Upper lobe of left lung (tissue), 6 donors: ENCODE data around the gene ERICH6B. TPM values are rescaled to one million over a fixed set of nuclear protein-coding genes. Genes with fewer than 3 reads are reported as not detected.

ENCODE experiments used
- ATAC-seq, 2 donors: fragments of 200-7000 bp; cut with Tn5 transposase; one replicate each; pipeline ENCODE4 v1.9.1; 2022; ENCODE audit warnings: mild to moderate bottlenecking in 2 of 2, moderate library complexity in 2 of 2; ENCODE audit not compliant: low FRiP score in 2 of 2
- DNase-seq, 2 donors: peaks; one replicate each; pipeline ENCODE4 v3.0.0-alpha.2; 2019 to 2020
- H3K27ac ChIP-seq, 4 donors: fragments of 200-600 bp; sonication (generic); one replicate each; pipeline ENCODE4 v1.5.1; 2016 to 2019
- H3K27me3 ChIP-seq, 4 donors: fragments of 200-600 bp; sonication (generic); one replicate each; pipeline ENCODE4 v1.5.1; 2017 to 2019
- H3K36me3 ChIP-seq, 4 donors: fragments of 200-600 bp; sonication (generic); one replicate each; pipeline ENCODE4 v1.5.1; 2016 to 2019
- H3K4me1 ChIP-seq, 4 donors: fragments of 200-600 bp; sonication (generic); one replicate each; pipeline ENCODE4 v1.5.1; 2018 to 2019
- H3K4me3 ChIP-seq, 4 donors: fragments of 200-600 bp; sonication (generic); one replicate each; pipeline ENCODE4 v1.5.1; 2017 to 2019; ENCODE audit warnings: mild to moderate bottlenecking in 2 of 4, moderate library complexity in 1 of 4
- H3K9me3 ChIP-seq, 4 donors: fragments of 200-600 bp; sonication (generic); one replicate each; pipeline ENCODE4 v1.5.1; 2018 to 2019
- EP300 ChIP-seq, 4 donors: sonication (generic); formaldehyde crosslinking; IDR thresholded peaks; one replicate each; pipeline ENCODE4 v1.5.1; 2017; ENCODE audit warnings: antibody characterized with exemption in 4 of 4, control low read depth in 2 of 4
- POLR2A ChIP-seq, 4 donors: fragments of 450-650 bp; IDR thresholded peaks; one replicate each; pipeline ENCODE4 v1.5.1; 2016 to 2017; ENCODE audit warnings: antibody characterized with exemption in 4 of 4, mild to moderate bottlenecking in 2 of 4
- POLR2AphosphoS5 ChIP-seq, 2 donors: sonication (generic); formaldehyde crosslinking; IDR thresholded peaks; one replicate each; pipeline ENCODE4 v1.5.1; 2017; ENCODE audit warnings: antibody characterized with exemption in 2 of 2
- WGBS, 2 donors: methylation state at CpG; one replicate each; pipeline ENCODE4 v1.1.5; 2017 to 2018; 5-methylcytosine and 5-hydroxymethylcytosine counted together
- total RNA-seq, 6 donors: library from RNA; depleted of rRNA in 4 of 6; stranded (reverse); fragments of >200 nt in 4 of 6; gene quantifications; one replicate each; pipeline versions ENCODE4 v1.1.0 to v1.2.1, GENCODE V29; 2016 to 2021
- TF ChIP-seq, protein P1 (sequence below), 6 experiments: fragments of 450-650 bp in 4 of 6; fragments of 200-600 bp in 2 of 6; sonication (generic) in 2 of 6; IDR thresholded peaks; one replicate each; pipeline ENCODE4 v1.5.1; 2016 to 2019; ENCODE audit warnings: antibody characterized with exemption in 6 of 6
- donor health status: DM: no; HTN: no; CAD: no; lungs with moderate emphysema.
- donor health status: DM: no; HTN: yes; CAD: no; lungs with severe emphysema.

The ERICH6B gene
- total RNA-seq, 6 donors from 2014 or later = not detected

DNA sequence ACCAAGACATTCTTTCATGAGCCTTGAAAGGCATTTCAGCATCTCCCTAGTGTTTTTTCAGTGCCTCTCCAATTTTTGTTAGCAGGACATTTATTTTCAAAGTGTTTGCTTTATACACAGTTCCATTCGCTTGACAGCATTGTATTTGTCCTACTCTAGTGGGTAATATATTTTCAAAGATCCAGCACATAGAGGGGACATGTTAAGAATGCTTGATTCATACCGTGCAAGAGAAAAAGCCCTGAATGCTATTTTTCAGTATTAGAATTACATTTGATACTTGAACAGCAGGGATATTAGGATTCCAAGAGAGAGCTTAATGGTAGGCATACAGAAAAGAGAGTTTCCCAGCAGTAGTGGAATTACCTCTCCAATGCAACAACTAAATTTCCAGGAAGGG, 21.3 kb downstream of the ERICH6B start:
- ATAC-seq = no peak
- H3K4me3 ChIP-seq = no peak overlapping the region
- no peak for DNase-seq
- no peaks in the 10 kb centered on the region for H3K9me3 ChIP-seq
- no peak for TF ChIP-seq EP300 (IDR thresholded peaks at IDR 0.05)
- no peaks in the 10 kb centered on the region for H3K27me3 ChIP-seq
- WGBS, 2 donors = 57 to 71% methylated on average over 2 of the region's 2 CpGs
- no peaks in the 10 kb centered on the region for H3K4me1 ChIP-seq
- no peak overlapping the region for H3K27ac ChIP-seq
- no peaks in the 10 kb centered on the region for H3K36me3 ChIP-seq

DNA sequence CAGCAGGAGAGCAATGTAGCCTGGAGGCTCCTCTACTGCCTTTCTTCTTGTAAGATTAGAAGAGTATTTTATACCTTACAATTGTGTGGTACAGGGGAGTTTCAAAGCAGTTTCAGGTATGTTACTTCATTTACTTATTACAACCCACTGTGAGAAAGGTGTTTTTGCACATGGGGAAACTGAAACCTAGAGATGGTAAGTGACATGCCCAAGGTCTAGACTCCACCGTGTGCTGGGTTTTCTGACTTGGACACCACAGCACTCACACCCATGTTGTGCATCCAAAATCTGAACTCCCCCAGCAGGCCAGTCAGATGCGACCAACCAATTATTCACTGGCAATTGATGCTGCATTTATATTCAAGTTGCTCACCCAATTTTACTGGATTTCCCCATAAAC, 22.8 kb downstream of the ERICH6B start:
- no peak overlapping the region for H3K27ac ChIP-seq
- no peaks in the 10 kb centered on the region for H3K9me3 ChIP-seq
- H3K36me3 ChIP-seq = no peaks in the 10 kb centered on the region
- ATAC-seq (no peak), DNase-seq (no peak)
- WGBS, 2 donors = 87 to 93% methylated on average over 2 of the region's 2 CpGs
- no peak overlapping the region for H3K4me3 ChIP-seq
- H3K27me3 ChIP-seq = no peaks in the 10 kb centered on the region
- no peaks in the 10 kb centered on the region for H3K4me1 ChIP-seq
- no peak for TF ChIP-seq POLR2AphosphoS5 (IDR thresholded peaks at IDR 0.05)
- no peak for TF ChIP-seq EP300 (IDR thresholded peaks at IDR 0.05)
- TF ChIP-seq POLR2A (IDR thresholded peaks at IDR 0.05) = no peak
- TF ChIP-seq, protein P1, sequence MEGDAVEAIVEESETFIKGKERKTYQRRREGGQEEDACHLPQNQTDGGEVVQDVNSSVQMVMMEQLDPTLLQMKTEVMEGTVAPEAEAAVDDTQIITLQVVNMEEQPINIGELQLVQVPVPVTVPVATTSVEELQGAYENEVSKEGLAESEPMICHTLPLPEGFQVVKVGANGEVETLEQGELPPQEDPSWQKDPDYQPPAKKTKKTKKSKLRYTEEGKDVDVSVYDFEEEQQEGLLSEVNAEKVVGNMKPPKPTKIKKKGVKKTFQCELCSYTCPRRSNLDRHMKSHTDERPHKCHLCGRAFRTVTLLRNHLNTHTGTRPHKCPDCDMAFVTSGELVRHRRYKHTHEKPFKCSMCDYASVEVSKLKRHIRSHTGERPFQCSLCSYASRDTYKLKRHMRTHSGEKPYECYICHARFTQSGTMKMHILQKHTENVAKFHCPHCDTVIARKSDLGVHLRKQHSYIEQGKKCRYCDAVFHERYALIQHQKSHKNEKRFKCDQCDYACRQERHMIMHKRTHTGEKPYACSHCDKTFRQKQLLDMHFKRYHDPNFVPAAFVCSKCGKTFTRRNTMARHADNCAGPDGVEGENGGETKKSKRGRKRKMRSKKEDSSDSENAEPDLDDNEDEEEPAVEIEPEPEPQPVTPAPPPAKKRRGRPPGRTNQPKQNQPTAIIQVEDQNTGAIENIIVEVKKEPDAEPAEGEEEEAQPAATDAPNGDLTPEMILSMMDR (IDR thresholded peaks at IDR 0.05) = no peak

DNA sequence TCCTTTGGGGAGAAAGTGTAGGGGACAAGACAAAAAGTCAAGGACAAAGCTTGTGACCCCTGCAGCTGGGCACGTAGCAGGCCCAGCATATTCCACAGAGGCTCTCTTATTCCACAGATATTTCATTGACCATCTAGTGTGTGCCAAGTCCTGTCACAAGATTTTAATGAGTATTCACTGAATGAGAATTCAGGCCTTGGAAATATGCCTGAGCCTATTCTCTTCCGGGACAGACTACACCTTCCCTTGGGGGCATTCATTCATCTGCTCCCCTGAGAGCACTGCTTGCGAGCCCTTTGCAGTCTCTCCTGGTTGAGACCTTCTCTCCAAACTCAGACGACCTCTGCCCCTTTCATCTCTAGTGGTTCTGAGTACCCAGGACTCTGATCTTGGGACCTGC, 25.5 kb downstream of the ERICH6B start:
- no peak overlapping the region for H3K27ac ChIP-seq
- 73 to 77% methylated on average over 4 of the region's 4 CpGs for WGBS, 2 donors
- no peaks in the 10 kb centered on the region for H3K4me1 ChIP-seq
- no peaks in the 10 kb centered on the region for H3K36me3 ChIP-seq
- no peaks in the 10 kb centered on the region for H3K9me3 ChIP-seq
- ATAC-seq = no peak
- TF ChIP-seq POLR2A (IDR thresholded peaks at IDR 0.05) = no peak
- no peak for TF ChIP-seq POLR2AphosphoS5 (IDR thresholded peaks at IDR 0.05)
- TF ChIP-seq, protein P1 (IDR thresholded peaks at IDR 0.05) = no peak
- TF ChIP-seq EP300 (IDR thresholded peaks at IDR 0.05) = no peak
- DNase-seq = no peak
- H3K27me3 ChIP-seq = no peaks in the 10 kb centered on the region
- no peak overlapping the region for H3K4me3 ChIP-seq

DNA sequence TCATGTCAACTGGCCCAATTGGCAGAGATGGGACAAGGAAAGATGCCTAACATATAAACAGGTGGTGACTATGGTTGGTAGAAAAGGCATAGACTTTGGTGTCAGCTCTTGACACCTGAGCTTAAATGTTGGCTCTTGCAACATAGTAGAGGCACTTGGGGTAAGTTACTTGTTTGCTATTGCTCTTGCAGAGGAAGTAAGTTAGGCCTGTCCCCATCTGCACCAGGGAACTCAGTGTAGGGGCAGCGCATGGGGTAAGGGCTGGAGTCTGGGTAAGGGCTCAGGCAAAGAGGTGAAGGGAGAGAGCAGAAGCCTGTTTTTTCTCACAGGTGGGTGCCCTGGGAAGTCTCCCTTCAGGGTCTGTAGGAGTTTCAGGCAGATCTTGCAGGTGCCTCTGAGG, 27.6 kb downstream of the ERICH6B start:
- ATAC-seq = peak in 1 of 2 donors; percentile 20
- H3K9me3 ChIP-seq = no peaks in the 10 kb centered on the region
- WGBS, 2 donors = 77 to 100% methylated on average over 1 of the region's 1 CpG

DNA sequence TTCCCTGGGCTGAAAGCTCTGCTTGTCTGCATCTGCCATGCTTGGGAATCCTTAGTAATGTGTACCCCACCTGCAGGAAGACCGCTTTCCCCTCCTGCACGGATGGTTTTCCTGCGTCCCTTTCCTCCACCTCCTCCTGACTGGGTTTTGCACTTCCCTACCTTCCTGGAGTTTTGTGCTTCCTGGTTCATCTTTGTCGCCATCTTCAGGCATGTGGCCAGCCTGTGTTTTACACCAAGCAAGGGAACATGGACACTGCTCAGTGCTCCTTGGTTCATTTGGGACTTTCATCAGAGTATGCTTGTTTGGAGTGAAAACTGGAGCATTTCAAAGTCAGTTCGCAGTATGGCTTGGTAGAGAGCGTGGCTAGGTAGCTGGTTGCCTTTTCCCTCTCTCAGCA, 30.7 kb downstream of the ERICH6B start:
- WGBS, 2 donors = 81 to 88% methylated on average over 6 of the region's 6 CpGs
- no peak for DNase-seq
- Histone ChIP-seq H3K27ac (no peak overlapping the region), H3K27me3 (no peaks in the 10 kb centered on the region), H3K4me1 (no peaks in the 10 kb centered on the region), H3K36me3 (no peaks in the 10 kb centered on the region), H3K9me3 (no peaks in the 10 kb centered on the region), H3K4me3 (no peak overlapping the region)
- TF ChIP-seq EP300 (IDR thresholded peaks at IDR 0.05) = no peak
- no peak for TF ChIP-seq POLR2A (IDR thresholded peaks at IDR 0.05)
- no peak for TF ChIP-seq POLR2AphosphoS5 (IDR thresholded peaks at IDR 0.05)
- TF ChIP-seq, protein P1 (IDR thresholded peaks at IDR 0.05) = no peak
- ATAC-seq = no peak

More for the DNA sequence above, 27.6 kb downstream of the ERICH6B start:
- Histone ChIP-seq H3K27me3 (no peaks in the 10 kb centered on the region), H3K4me3 (no peak overlapping the region), H3K27ac (no peak overlapping the region), H3K4me1 (no peaks in the 10 kb centered on the region), H3K36me3 (no peaks in the 10 kb centered on the region)
- no peak for DNase-seq
- TF ChIP-seq POLR2A (IDR thresholded peaks at IDR 0.05) (no peak), EP300 (IDR thresholded peaks at IDR 0.05) (no peak), POLR2AphosphoS5 (IDR thresholded peaks at IDR 0.05) (no peak)
- TF ChIP-seq, protein P1 (IDR thresholded peaks at IDR 0.05) = no peak
